DND-41 (cell line): ENCODE measurements around the gene SLC23A2.

Source experiments
- ATAC-seq: fragments of 200-7000 bp; cut with Tn5 transposase; 3 replicates; pipeline ENCODE4 v1.9.1; 2021; ENCODE audit warnings: low read depth; ENCODE audit not compliant: insufficient read depth
- DNase-seq: peaks from one replicate; pipeline ENCODE4 v3.0.0-alpha.2; 2020
- H2AFZ ChIP-seq: 2 replicates; pipeline ENCODE4 v1.6.0; 2012; ENCODE audit warnings: low read depth, low read length
- H3K27ac ChIP-seq: 2 replicates; pipeline ENCODE4 v1.5.1; 2012; ENCODE audit warnings: low read length, inconsistent platforms
- H3K27me3 ChIP-seq: fragments of 200-600 bp; sonication (generic); 2 replicates; pipeline ENCODE4 v1.6.0; 2012; ENCODE audit warnings: low read length, mild to moderate bottlenecking, inconsistent platforms; ENCODE audit not compliant: insufficient read depth, poor library complexity
- H3K36me3 ChIP-seq: 2 replicates; pipeline ENCODE4 v1.5.1; 2012; ENCODE audit warnings: low read length, inconsistent platforms; ENCODE audit not compliant: insufficient read depth
- H3K4me1 ChIP-seq: 2 replicates; pipeline ENCODE4 v1.5.1; 2012; ENCODE audit warnings: mild to moderate bottlenecking, low read length; ENCODE audit not compliant: insufficient read depth
- H3K4me2 ChIP-seq: 2 replicates; pipeline ENCODE4 v1.6.0; 2012; ENCODE audit warnings: mild to moderate bottlenecking, moderate library complexity, low read length, inconsistent platforms; ENCODE audit not compliant: insufficient read depth
- H3K4me3 ChIP-seq, 2 experiments: fragments of 200-600 bp in 1 of 2; shearing (Covaris generic) in 1 of 2; 2 replicates each; pipeline ENCODE4 v1.5.1; 2012 to 2016; ENCODE audit warnings: inconsistent platforms in 2 of 2, low read length in 2 of 2, mild to moderate bottlenecking in 2 of 2, low read depth in 1 of 2, moderate library complexity in 1 of 2
- H3K79me2 ChIP-seq: 2 replicates; pipeline ENCODE4 v1.6.0; 2012; ENCODE audit warnings: low read length, inconsistent platforms; ENCODE audit not compliant: insufficient read depth
- H3K9ac ChIP-seq: 2 replicates; pipeline ENCODE4 v1.6.0; 2012; ENCODE audit warnings: low read depth, mild to moderate bottlenecking, inconsistent platforms, low read length, moderate library complexity
- H3K9me3 ChIP-seq: 2 replicates; pipeline ENCODE4 v1.5.1; 2012; ENCODE audit warnings: low read length, moderate library complexity, mild to moderate bottlenecking, inconsistent platforms; ENCODE audit not compliant: insufficient read depth, severe bottlenecking
- H4K20me1 ChIP-seq: 2 replicates; pipeline ENCODE4 v1.6.0; 2012; ENCODE audit warnings: low read length; ENCODE audit not compliant: insufficient read depth
- EZH2 ChIP-seq: IDR thresholded peaks from 3 replicates; pipeline ENCODE4 v1.6.1; 2012; ENCODE audit warnings: borderline replicate concordance, low read depth, mild to moderate bottlenecking, moderate library complexity, low read length, inconsistent platforms; ENCODE audit not compliant: severe bottlenecking
- TF ChIP-seq, protein P1 (sequence below): IDR thresholded peaks from 2 replicates; pipeline ENCODE4 v1.5.1; 2012; ENCODE audit warnings: borderline replicate concordance, low read length, moderate library complexity, mild to moderate bottlenecking; ENCODE audit not compliant: poor library complexity, severe bottlenecking; ENCODE audit errors: extremely low read depth

The SLC23A2 gene

DNA sequence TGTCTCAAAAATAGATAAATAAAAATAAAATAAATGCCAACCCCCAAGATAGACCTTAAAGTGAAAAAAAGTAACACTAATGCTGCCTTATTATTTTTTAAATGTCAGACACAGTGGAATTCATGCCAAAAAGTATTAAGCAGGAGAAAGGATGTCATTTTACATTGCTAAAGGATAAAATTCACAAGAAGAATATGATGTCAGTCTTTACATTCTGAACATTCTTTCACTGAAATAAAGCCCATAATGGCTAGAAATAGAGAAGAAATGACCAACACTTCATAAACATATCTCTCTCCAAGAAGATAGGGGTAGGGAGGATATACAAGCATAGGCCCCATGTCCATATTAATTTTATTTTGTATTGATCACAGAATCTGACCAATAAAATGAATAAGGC lies 47.4 kb downstream of the SLC23A2 start:
- Histone ChIP-seq H2AFZ (no peak overlapping the region), H3K36me3 (peaks cover 22% of the 10 kb centered on the region), H3K9ac (no peak overlapping the region), H3K4me1 (no peaks in the 10 kb centered on the region), H3K27ac (no peak overlapping the region), H3K9me3 (peaks cover 8% of the 10 kb centered on the region), H3K79me2 (peaks cover 63% of the 10 kb centered on the region), H3K4me3 (no peak overlapping the region), H4K20me1 (peaks cover 17% of the 10 kb centered on the region; the same call in 1 of the 2 replicates), H3K4me2 (no peak overlapping the region), H3K27me3 (no peaks in the 10 kb centered on the region)
- no peak for TF ChIP-seq EZH2
- TF ChIP-seq, protein P1, sequence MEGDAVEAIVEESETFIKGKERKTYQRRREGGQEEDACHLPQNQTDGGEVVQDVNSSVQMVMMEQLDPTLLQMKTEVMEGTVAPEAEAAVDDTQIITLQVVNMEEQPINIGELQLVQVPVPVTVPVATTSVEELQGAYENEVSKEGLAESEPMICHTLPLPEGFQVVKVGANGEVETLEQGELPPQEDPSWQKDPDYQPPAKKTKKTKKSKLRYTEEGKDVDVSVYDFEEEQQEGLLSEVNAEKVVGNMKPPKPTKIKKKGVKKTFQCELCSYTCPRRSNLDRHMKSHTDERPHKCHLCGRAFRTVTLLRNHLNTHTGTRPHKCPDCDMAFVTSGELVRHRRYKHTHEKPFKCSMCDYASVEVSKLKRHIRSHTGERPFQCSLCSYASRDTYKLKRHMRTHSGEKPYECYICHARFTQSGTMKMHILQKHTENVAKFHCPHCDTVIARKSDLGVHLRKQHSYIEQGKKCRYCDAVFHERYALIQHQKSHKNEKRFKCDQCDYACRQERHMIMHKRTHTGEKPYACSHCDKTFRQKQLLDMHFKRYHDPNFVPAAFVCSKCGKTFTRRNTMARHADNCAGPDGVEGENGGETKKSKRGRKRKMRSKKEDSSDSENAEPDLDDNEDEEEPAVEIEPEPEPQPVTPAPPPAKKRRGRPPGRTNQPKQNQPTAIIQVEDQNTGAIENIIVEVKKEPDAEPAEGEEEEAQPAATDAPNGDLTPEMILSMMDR = no peak
- DNase-seq (no peak), ATAC-seq (no peak)

DNA sequence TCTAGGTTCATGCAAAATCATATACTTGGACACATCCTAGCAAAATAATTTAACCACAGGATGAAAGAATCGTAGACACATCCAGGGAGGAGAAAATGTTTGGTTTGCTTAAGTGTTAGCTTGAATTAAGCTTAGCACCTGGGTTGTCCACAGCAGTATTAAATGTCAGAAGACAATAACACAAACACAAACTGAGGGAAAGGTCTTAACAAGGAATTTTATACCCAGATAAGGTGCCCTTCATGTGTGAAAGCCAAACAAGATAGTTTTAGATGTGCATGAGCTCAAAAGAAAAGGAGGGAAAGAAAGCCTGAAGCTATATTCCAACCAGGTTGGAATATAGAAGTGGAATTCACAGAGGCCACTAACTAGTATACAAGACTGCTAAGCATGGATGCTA lies 49.1 kb downstream of the SLC23A2 start:
- Histone ChIP-seq H3K9me3 (peaks cover 8% of the 10 kb centered on the region), H3K4me2 (no peak overlapping the region), H3K4me3 (no peak overlapping the region), H3K27ac (no peak overlapping the region), H3K79me2 (peaks cover 58% of the 10 kb centered on the region), H3K27me3 (no peaks in the 10 kb centered on the region), H3K4me1 (no peaks in the 10 kb centered on the region), H3K9ac (no peak overlapping the region), H2AFZ (no peak overlapping the region), H4K20me1 (peaks cover 24% of the 10 kb centered on the region; the same call in 1 of the 2 replicates), H3K36me3 (peaks cover 33% of the 10 kb centered on the region)
- DNase-seq = no peak
- no peak for ATAC-seq
- TF ChIP-seq, protein P1 = no peak

- peaks cover 56% of the 10 kb centered on the region for H3K79me2 ChIP-seq
- no peaks in the 10 kb centered on the region for H3K4me1 ChIP-seq
- ATAC-seq = no peak; the same call in 2 of the 3 replicates
- no peak overlapping the region for H3K27ac ChIP-seq
- peaks cover 8% of the 10 kb centered on the region for H3K9me3 ChIP-seq
- no peak overlapping the region for H3K4me2 ChIP-seq
- no peak for DNase-seq
- H2AFZ ChIP-seq = no peak overlapping the region
- peaks cover 27% of the 10 kb centered on the region; the same call in 1 of the 2 replicates for H4K20me1 ChIP-seq
- H3K27me3 ChIP-seq = no peaks in the 10 kb centered on the region
- no peak overlapping the region for H3K9ac ChIP-seq
- TF ChIP-seq, protein P1 = no peak
- no peak for TF ChIP-seq EZH2
- H3K4me3 ChIP-seq = no peak overlapping the region
- H3K36me3 ChIP-seq = peaks cover 35% of the 10 kb centered on the region
Measured at GRCh38 chr20:4951299-4951698, 50.0 kb downstream of the SLC23A2 start.

- H3K36me3 ChIP-seq = peaks cover 35% of the 10 kb centered on the region
- no peak overlapping the region for H3K4me3 ChIP-seq
- no peak overlapping the region for H2AFZ ChIP-seq
- peaks cover 58% of the 10 kb centered on the region for H3K79me2 ChIP-seq
- H3K9ac ChIP-seq = no peak overlapping the region
- DNase-seq (no peak), ATAC-seq (no peak)
- H3K4me2 ChIP-seq = no peak overlapping the region
- peaks cover 28% of the 10 kb centered on the region; the same call in 1 of the 2 replicates for H4K20me1 ChIP-seq
- H3K27ac ChIP-seq = no peak overlapping the region
- TF ChIP-seq, protein P1 = no peak
- no peak for TF ChIP-seq EZH2
- no peaks in the 10 kb centered on the region for H3K4me1 ChIP-seq
- no peaks in the 10 kb centered on the region for H3K27me3 ChIP-seq
- peaks cover 8% of the 10 kb centered on the region for H3K9me3 ChIP-seq
Measured at GRCh38 chr20:4950841-4951240, 50.5 kb downstream of the SLC23A2 start.
